Skin epidermis (tissue), 12 donors: ENCODE measurements around the gene FARP1.
A peak's percentile ranks its signal among the peaks of the same experiment; 100 is the strongest.
"Not testable (repeated sequence)": the region's sequence is repeated elsewhere in the genome, so short reads cannot be mapped to it uniquely, and the experiment has no call there.

Experiments used
- H3K27ac ChIP-seq, 21 experiments: fragments of 200-600 bp; sonication (generic) in 11 of 21; one replicate each; pipeline ENCODE4 v1.5.0; 2020; ENCODE audit warnings: mild to moderate bottlenecking in 3 of 21, inconsistent platforms in 2 of 21, moderate library complexity in 2 of 21
- H3K4me3 ChIP-seq, 7 experiments: fragments of 200-600 bp; sonication (generic) in 2 of 7; one replicate each; pipeline ENCODE4 v1.5.0; 2020; ENCODE audit warnings: inconsistent platforms in 2 of 7, mild to moderate bottlenecking in 2 of 7, moderate library complexity in 1 of 7

FARP1 gene

DNA sequence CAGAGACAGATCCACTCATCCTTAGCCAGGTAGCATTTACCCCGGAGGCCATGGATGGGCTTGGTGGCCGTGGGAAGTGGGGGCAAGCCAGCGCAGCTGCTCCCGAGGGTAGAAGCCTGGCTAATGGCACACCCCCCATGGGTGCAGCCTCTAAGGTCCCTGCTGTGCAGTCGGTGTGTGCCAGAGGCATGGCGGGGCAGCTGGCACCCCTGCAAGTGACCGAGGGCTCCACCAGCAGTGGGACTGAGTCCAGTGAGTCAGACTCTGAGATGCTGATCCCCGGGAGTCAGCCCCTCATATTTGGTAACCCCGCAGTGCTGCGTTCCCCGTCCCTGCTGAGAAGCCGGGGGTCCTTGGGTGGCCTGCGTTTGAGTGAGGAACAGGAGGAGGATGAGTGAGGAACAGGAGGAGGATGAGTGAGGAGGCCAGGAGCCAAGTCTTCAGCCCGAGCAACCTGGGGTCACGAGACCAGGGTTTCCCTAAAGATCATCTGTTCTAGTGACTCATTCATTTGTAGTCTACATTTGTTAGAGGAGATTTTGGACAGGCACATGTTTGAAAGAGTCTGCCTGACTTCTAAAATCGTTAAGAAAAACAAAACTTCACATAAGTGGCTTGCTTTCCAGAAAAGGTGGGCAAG, 253.3 kb downstream of the FARP1 start:
- H3K27ac ChIP-seq = peak overlapping the region in 1 of 21 experiments; percentile 5
- H3K4me3 ChIP-seq = no peak overlapping the region

DNA sequence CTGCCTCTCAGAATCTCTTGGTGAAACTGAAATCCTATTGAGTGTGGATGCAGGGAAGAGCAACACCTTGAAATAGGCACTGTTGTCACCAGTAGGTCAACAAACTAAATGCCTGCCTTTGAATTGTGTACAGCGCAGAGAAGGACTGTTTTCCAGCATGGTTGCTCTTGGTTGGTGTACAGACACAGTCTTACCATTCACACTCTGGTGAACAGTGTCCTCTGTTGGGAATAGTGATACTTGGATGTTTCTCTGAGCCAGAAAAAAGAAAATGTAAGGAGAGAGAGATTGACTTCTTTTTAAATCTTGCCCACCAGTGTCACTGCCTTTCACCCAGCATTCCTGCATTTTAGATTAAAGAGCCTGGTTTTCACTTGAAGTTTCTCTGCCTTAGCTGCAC, 254.3 kb downstream of the FARP1 start:
- Histone ChIP-seq H3K4me3 (no peak overlapping the region), H3K27ac (peak overlapping the region in 3 of 21 experiments; percentile 0 to 58 (median 22))

DNA sequence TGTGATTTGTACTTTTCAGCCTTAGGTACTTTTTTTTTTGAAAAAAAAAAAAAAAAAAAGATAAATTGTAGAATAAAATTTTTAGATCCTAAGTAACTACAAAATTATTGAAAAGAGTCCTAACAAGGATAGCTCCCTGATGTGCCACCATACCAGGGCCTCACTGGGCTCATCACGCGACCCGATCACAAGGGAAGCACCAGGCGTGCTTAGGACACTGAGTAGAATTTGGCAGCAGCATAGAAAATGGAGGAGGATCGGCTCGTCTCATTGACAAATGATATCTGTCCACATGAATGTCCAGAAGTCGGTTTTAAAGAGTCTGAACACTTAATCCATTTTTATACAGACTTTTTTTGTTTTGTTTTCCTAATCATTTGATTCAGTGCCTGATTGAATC, 255.0 kb downstream of the FARP1 start:
- peak overlapping the region in 3 of 21 experiments; percentile 0 to 58 (median 22) for H3K27ac ChIP-seq
- no peak overlapping the region for H3K4me3 ChIP-seq

DNA sequence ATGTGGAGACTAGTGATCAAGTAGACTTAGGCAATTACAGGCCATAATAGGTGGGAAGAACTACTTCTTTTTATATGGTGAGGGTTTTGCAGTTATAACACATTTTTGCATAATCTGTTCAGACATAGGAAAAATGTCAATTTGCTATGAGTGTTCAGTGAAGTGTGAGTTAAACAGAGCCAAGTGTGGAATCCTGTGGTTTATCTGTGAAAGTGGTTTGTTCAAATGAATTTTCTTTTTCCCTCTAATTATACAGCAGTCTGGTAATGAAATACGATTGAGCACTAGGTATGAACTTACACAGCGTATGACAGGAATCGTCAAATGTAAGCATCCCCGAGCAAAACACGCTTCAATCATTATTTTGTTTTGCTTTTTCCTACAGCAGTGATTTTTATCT, 255.7 kb downstream of the FARP1 start:
- Histone ChIP-seq H3K4me3 (no peak overlapping the region), H3K27ac (peak overlapping the region in 5 of 21 experiments; percentile 0 to 80 (median 60))

DNA sequence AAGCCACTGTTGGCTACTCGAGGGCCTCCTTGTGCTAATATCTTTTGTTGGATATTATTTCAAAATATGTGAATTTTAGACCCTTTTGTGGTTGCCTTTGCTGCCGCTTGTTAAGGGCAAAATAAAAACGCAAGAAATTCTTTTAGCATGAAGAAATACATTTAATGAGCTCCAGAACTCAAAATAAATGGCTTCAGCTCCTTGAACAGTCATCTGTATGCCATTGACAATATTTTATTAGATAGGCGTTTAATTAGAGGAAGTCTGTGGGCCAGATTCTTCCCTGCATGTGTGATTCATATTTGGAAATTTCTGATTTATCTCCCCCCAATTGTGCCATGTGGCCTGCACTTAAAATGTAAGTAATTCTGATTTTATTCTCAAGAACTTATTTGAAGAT, 256.9 kb downstream of the FARP1 start:
- peak overlapping the region in 8 of 21 experiments; percentile 0 to 80 (median 34) for H3K27ac ChIP-seq
- no peak overlapping the region for H3K4me3 ChIP-seq

DNA sequence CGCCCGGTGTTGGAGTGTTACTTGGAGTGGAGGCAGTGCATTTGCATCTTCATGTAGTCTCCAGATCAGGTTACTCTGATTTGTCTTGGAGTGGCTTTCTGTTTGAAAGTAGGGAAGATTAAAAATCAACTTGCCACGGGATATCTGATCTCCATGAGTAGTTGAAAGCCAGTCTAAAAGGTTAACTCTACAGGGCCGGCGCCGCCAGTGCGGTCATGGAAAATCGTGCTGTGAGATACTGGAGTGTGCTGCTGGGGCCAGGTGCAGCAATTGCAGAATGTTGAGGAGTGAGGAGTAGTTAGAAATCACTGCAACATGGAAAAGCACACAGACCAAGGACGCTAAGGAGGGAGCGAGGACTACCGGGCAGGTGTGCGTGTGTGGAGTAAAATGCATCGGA, 259.0 kb downstream of the FARP1 start:
- no peak overlapping the region for H3K4me3 ChIP-seq
- H3K27ac ChIP-seq = no peak overlapping the region

DNA sequence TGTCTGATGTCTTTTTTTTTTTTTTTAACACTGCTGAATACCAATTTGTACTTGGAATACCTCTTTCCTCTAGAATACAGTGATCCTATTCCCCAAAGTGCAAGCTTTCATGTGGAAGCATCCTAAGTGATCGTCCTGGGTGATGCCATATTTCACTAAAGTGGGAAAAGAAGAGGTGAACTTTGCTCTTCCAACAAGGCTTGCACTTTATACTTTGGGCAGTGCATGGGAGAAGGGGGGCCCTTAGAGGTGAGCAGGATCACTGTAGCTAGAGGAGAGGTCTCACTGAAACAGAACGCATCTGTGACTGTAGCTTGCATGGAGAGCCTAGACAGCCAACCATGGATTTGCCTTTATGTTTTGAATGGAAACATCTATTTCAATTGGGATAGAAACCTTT, 260.2 kb downstream of the FARP1 start:
- no peak overlapping the region for H3K4me3 ChIP-seq
- H3K27ac ChIP-seq = no peak overlapping the region

DNA sequence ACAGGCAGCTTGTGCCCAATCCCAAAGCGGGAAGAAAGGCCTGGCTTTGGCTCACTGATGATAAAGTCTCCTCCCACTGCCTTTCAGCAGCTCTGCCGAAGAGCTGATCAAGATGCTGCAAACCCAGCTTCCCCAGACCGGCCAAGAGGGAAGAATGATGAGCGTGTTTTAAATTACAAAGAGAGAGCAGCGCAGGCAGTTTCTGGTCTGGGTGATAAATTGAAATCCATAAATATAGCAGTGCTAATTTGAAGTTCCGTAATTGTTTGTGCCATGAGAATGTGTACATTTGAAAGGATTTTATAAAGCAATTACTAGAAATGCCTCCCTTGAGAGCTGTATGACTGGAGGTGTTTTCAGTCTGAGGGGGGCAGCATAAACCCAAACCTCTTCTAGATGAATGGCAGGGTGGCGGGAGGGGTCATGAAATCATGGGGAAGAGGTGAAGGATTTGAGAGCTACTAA, 262.2 kb downstream of the FARP1 start:
- Histone ChIP-seq H3K27ac (no peak overlapping the region), H3K4me3 (no peak overlapping the region)

DNA sequence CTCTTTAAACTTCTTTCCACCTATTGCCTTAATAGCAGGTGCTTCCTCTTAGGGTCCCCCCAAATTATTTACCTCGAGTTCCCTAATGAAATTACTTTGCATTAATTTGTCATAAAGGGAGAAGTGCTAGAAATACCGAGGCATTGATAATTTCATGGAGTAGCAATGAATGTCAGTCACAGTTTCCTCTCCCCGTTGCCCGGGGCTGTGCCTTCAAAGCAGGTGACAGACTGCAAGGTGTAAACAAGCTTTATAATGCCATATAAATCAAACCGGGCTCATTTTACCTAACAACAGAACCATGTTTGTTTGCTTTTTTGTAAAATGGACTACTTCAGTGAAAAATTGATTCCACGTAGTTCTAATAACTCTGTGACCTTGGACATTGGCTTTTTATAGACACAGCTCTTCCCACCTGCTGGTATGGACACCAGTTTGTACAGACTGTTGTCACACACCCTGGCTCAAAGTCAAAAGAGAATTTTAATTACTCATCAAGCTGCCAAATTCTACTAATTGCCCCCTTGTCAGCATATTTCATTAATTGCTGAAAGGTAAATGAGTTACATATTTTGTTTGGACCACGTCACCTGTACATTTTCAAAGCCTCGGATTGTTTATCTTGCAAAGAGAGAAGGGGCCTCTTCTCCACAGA, 262.9 kb downstream of the FARP1 start:
- H3K4me3 ChIP-seq = no peak overlapping the region
- no peak overlapping the region for H3K27ac ChIP-seq

DNA sequence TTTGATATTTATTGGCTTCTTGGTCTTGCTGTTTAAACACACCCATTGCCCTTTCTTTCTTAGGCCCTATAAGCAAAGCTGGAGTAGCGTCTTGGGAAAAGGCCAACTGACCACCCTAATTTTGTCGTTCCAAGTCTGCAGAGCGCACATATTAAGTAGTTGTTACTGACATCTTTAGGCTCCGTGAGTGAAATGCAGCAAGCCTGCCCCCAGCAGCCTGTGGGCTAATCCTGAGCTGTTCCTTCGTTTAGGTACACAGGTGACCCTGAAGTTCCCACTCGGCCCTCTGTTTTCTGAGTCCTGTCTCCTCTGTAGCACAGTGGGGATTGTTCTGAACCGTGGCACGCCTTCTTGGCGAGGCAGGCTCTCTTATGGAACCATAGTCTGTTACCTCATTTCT, 263.5 kb downstream of the FARP1 start:
- H3K4me3 ChIP-seq = no peak overlapping the region
- no peak overlapping the region for H3K27ac ChIP-seq

DNA sequence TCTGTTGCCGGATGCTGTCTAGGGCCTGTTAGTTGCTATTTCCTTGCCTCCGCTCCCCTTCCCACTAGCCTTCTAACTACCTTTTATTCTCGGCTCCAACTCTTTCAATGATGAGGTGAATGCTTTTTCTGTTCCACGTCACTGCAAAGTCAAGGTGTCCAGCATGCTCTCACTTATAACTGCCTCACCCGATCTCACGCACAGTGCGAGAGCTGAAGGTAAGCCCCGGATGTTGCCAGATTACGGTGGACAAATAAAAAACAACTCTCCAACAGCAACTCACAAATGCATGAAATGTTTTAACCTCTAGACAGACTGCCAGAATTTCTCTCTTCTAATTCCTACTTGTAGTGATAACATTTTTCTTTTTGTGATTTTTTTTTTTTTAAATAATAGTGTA, 264.1 kb downstream of the FARP1 start:
- H3K27ac ChIP-seq = no peak overlapping the region
- no peak overlapping the region for H3K4me3 ChIP-seq

DNA sequence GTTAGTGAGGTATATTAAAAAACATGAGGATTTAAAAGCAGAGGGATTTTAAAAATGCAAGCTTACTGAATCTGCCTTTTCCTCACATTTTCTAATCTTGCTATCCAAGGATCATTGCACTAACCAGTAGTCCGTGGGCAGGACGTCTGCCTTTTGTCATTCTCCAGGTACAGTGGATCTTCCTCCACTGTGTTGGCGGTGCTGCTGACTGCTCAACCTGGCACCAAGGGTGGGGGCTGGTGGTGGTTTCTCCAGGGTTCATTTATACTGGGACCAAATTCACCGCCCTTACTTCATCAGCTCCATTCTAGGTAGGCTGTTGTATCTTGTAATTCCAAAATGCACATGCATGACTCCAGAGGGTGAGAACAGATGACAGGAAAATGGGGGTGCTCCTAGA, 264.7 kb downstream of the FARP1 start:
- Histone ChIP-seq H3K27ac (no peak overlapping the region), H3K4me3 (no peak overlapping the region)

DNA sequence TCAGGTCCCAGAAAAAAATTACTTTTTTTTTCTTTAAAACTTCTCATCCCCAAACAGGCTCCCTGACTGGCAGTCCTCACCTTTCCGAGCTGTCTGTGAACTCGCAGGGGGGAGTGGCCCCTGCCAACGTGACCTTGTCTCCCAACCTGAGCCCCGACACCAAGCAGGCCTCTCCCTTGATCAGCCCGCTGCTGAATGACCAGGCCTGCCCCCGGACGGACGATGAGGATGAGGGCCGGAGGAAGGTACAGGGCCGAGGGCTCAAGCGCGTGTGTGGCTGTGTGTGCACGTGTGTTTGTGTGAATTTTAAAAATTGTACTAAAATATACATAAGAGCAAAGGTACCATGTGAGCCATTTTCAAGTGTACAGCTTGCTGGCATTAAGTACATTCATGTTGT, 266.4 kb downstream of the FARP1 start:
- H3K27ac ChIP-seq = no peak overlapping the region
- no peak overlapping the region for H3K4me3 ChIP-seq

DNA sequence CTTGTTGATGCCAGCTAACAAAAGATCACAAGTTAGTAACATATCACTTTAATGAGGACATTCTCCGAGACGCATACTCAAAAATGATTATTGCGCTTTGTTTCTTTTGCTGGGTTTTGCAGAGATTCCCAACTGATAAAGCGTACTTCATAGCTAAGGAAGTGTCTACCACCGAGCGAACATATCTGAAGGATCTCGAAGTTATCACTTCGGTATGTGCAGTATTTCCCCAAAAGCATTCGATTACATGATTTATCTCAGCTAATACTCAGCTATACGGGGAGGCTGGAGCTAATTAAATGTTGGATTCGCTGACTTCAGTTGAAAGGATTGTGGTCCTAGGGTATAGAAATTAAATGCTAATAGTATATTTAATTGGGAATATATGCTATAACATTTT, 267.7 kb downstream of the FARP1 start:
- Histone ChIP-seq H3K4me3 (no peak overlapping the region), H3K27ac (no peak overlapping the region)

DNA sequence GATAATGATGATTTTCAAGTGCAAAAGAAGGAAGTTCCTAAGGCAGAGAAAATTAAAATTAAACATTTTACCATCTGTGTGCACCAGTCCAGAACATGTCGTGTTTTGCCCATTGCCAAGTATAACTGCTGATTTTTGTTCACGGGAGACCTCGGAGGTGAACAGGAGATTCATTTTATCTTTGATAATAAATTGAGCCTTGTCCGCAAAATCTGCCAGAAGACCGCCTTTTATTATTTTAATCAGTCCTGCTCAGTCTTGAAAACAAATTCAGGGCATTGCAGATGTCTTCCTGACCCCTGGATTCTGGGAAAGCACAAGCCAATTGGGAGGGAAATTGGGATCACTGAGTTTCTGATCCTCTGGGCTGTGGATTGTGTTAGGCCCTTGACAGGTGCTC, 268.1 kb downstream of the FARP1 start:
- Histone ChIP-seq H3K4me3 (no peak overlapping the region), H3K27ac (peak overlapping the region in 2 of 21 experiments; percentile 15 to 21)

DNA sequence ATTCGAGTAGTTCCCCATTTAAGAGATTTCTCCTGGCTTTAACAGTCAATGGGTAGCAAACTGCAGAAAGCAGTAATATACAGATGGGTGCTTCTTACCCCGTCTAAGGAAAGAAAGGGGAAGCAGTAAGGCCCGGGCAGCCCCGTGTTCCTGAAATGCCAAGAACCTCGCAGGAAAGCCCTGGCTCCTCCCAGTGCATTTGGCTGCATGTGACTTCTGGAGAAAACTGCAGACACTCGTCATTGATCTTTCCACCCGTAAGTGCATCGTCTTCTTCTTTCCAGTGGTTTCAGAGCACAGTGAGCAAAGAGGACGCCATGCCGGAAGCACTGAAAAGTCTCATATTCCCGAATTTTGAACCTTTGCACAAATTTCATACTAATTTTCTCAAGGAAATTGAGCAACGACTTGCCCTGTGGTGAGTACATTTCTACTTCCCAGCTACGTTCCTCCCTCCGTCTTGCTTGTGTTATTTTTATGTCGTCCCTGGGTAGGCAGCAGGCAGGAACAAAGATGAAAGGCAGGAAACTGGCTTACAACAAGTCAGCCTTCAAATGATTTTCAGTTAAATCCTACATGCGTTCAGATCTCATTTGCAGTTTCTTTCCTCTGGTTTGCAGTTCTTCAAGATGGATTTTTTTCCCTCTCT, 268.8 kb downstream of the FARP1 start:
- H3K27ac ChIP-seq = peak overlapping the region in 6 of 21 experiments; percentile 15 to 64 (median 32)

DNA sequence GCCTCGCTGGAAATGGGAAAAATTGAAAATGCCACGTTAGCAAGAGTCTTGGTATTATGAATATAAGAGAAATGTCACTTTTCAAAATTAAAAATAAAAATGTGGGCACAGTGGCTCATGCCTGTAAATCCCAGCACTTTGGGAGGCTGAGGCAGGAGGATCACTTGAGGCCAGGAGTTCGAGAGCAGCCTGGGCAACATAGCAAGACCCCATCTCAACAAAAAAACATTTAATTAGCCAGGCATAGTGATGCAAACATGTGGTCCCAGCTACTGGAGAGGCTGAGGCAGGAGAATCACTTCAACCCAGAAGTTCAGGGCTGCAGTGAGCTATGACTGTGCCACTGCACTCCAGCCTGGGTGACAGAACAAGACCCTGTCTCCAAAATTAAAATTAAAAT, 270.4 kb downstream of the FARP1 start:
- H3K4me3 ChIP-seq, H3K27ac ChIP-seq: not testable (repeated sequence)

More for the DNA sequence above, 268.8 kb downstream of the FARP1 start:
- H3K4me3 ChIP-seq = no peak overlapping the region

DNA sequence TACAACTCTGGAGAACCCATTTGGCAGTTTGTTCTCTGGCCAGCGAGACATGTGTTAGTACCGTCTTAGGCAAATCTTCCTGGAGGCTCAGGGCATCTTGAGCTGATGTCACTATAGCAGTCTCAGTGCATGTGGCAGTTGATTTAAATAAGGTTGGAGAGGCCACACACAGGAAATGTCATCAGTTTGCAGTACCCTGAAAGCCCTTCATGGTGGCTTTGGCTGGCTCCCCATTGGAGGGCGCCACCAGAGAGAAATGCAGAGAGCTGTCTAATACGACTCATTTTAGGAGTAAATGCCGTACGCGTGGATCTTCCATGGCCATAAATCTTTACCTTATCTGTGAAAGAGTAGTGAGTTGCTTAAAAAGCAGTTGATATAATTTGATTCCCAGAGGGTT, 270.9 kb downstream of the FARP1 start:
- Histone ChIP-seq H3K4me3 (no peak overlapping the region), H3K27ac (no peak overlapping the region)

DNA sequence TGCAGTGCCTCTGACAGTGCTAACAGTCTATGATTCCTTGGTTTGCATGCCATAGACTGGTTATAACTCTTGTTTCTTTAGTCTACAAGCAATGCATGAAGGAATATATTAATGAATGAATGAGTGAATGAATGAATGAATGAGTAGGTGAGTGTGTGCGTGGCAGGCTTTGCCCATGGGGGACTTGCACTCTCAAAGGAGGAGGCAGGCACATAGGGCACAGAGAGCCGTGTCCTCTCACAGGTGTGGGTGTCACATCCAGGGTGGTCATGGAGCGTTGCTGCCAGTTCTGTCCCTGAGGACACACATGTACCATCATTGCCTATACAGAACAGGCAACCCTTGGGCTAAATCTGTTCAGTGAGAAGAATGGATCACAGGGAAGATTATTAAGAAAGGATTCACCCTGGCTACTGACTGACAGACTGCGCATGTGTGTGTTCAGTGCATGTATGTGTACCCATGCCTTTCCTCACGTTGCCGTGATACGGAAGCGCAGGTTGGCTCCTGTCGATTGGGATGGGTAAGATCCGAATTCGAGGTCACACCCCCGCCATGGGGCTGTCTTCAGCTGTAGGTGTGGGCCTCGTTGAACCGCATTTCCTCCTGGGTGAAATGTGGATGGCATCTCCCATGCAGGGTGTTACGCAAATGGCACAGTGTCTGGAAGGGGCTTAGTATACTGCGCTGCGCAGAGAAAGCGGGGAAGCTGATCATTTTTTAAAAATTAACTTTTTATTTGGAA, 272.6 kb downstream of the FARP1 start:
- no peak overlapping the region for H3K4me3 ChIP-seq
- H3K27ac ChIP-seq = no peak overlapping the region

DNA sequence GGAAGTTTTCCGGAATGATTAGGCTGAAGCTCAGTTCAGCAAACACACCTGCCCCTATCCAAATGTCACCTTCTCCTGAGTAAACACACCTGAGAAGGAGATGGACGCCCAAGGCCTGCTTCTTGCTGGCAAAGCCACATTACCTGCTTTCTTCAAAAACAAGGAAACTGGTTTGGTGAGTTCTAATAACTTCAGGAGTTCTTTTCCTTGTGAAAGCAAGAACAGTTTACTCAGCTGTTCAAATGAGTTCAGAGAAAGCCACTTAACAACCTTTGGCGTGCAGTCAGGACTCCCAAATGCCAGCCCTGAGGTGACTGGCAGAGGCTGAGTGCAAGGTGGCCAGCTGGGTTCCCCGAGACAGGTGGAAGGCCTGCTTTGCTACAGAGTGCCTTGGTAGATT, 273.5 kb downstream of the FARP1 start:
- Histone ChIP-seq H3K27ac (no peak overlapping the region), H3K4me3 (no peak overlapping the region)
